SH-SY5Y (cell line): Measurements from ENCODE around the gene MOB1B.

Source experiments
- GATA2 ChIP-seq: IDR thresholded peaks from 2 replicates; pipeline ENCODE4 v1.6.1; 2011; ENCODE audit warnings: mild to moderate bottlenecking, low read depth, low read length
- GATA3 ChIP-seq: IDR thresholded peaks from 2 replicates; pipeline ENCODE4 v1.6.1; 2011; ENCODE audit warnings: low read depth, mild to moderate bottlenecking, low read length, moderate library complexity

DNA sequence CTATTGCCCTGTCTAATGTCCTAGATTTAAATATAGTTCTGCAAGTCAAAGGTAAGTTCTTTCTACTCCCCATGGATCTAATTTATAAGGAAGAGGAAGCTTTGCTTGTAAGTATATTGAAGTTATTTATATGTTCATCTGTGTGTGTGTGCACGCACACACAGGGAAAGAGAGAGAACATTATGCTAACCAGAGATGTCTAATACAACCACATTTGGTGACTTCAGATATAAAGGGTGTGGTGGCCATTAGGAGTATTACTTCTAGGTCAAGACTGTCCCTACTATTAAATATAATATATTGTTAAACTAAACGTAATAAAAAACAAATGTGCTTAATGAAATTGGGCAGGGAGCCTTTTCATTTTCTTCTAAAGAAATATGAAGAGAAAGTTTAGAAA lies 95.4 kb downstream of the MOB1B start:
- TF ChIP-seq GATA3 (no peak), GATA2 (no peak)
